ENCODE results near the gene CXCL8.
A peak's percentile ranks its signal among the peaks of the same experiment; 100 is the strongest.

CXCL8 gene

DNA sequence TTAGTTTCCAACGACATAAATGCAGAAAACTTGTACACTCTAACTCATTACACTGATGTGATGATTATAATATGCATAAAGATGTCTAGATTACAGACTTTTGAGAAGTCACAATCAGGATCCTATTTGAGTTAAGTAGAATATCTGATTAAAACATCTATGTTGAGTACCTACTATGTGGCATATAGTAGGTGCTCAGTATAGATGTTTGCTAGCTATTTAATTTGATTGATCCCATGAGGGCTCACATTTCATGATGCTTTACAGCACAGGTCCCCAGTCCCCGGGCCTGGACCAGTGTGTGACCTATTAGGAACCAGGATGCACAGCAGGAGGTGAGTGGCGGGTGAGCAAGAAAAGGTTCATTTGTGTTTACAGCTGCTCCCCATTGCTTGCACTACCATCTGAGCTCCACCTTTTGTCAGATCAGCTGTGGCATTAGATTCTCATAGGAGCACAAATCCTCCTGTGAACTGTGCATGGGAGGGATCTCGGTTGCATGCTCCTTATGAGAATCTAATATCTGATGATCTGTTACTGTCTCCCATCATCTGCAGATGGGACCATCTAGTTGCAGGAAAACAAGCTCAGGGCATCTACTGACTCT lies 33.0 kb upstream of the CXCL8 start:
- no peak for DNase-seq (ENCODE audit: low read depth in 1 of 2, low spot score in 1 of 2)
- no peak for TF ChIP-seq JUND (IDR thresholded peaks at IDR 0.05; ENCODE audit: low read depth)
- in situ Hi-C loops (cut with HindIII; ENCODE audit: low pct_unique_long_range_greater_than_20kb, low sequenced_read_pairs), result no loop called here

GRCh38 chr4:73707918-73708577 lies 32.3 kb upstream of the CXCL8 start:
- no peak for TF ChIP-seq JUND (IDR thresholded peaks at IDR 0.05; ENCODE audit: low read depth)
- in situ Hi-C loops (cut with HindIII; ENCODE audit: low pct_unique_long_range_greater_than_20kb, low sequenced_read_pairs), result no loop called here
- DNase-seq (ENCODE audit: low read depth in 1 of 2, low spot score in 1 of 2), result peak in 1 of 2 experiments; percentile 20

GRCh38 chr4:73709451-73710033 lies 30.8 kb upstream of the CXCL8 start:
- in situ Hi-C loops (cut with HindIII; ENCODE audit: low pct_unique_long_range_greater_than_20kb, low sequenced_read_pairs), result no loop called here
- TF ChIP-seq JUND (IDR thresholded peaks at IDR 0.05; ENCODE audit: low read depth), result no peak
- DNase-seq (ENCODE audit: low read depth in 1 of 2, low spot score in 1 of 2), result no peak

GRCh38 chr4:73710094-73710493 lies 30.3 kb upstream of the CXCL8 start:
- TF ChIP-seq JUND (IDR thresholded peaks at IDR 0.05; ENCODE audit: low read depth), result no peak
- DNase-seq (ENCODE audit: low read depth in 1 of 2, low spot score in 1 of 2), result no peak
- in situ Hi-C loops (cut with HindIII; ENCODE audit: low pct_unique_long_range_greater_than_20kb, low sequenced_read_pairs), result no loop called here

DNA sequence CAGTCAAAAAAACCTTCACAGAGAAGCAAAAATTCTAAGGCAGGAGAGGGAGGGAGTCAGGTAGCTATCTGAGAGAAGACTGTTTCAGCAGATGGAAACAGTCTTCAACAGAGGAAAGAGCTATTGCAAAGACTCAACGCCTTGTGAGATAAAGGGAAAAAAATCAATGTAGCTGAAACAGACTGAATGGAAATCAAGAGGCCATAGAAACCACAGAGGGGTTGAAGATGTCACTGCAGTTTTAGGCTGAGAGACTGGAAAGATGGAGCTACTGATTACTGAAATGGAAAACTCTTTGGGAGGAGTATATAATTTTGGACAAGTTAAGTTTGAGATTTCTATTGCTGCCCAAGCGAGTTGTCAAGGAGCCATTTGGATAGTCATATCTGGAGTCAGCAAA lies 28.4 kb upstream of the CXCL8 start:
- DNase-seq (ENCODE audit: low read depth in 1 of 2, low spot score in 1 of 2), result no peak
- TF ChIP-seq JUND (IDR thresholded peaks at IDR 0.05; ENCODE audit: low read depth), result no peak
- in situ Hi-C loops (cut with HindIII; ENCODE audit: low pct_unique_long_range_greater_than_20kb, low sequenced_read_pairs), result no loop called here

DNA sequence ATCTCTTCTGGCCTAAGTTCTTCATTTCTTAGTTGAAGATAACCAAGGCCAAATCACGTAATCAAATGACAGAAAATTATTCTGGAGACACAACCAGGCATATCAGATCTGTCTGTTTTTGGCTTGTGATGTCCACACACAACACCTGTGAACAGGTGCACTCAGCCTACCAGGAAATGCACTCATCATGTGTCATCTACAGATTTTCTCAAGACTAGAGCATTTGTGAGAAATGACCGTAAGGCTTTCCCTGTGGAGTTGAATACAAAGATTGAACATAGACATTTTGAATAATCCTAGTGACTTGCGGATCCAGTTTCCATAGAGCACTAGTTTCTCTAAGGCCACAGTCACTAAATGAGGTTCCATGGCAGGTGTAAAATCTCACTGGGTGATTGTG lies 26.7 kb upstream of the CXCL8 start:
- in situ Hi-C loops (cut with HindIII; ENCODE audit: low pct_unique_long_range_greater_than_20kb, low sequenced_read_pairs), result no loop called here
- TF ChIP-seq JUND (IDR thresholded peaks at IDR 0.05; ENCODE audit: low read depth), result no peak
- DNase-seq (ENCODE audit: low read depth in 1 of 2, low spot score in 1 of 2), result no peak

DNA sequence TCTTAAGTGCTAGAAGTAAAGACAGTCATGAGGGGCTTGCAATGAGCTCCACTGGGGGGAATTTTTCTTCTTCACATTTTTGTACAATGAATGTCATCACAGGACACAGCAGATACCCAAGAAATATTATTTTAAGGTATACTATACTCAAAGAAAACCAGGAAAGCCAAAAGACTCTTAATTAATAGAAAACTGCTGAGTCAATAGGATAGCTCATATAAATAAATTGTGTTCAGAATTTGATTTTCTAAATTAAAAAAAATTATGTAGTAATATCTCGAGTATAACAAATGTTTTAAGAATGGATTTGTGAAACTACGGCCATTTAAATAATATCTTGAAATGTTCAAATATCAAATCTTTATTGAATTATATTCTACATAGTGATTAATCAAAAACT lies 25.7 kb upstream of the CXCL8 start:
- TF ChIP-seq JUND (IDR thresholded peaks at IDR 0.05; ENCODE audit: low read depth), result no peak
- in situ Hi-C loops (cut with HindIII; ENCODE audit: low pct_unique_long_range_greater_than_20kb, low sequenced_read_pairs), result no loop called here

GRCh38 chr4:73715659-73716058 lies 24.7 kb upstream of the CXCL8 start:
- TF ChIP-seq JUND (IDR thresholded peaks at IDR 0.05; ENCODE audit: low read depth), result no peak
- in situ Hi-C loops (cut with HindIII; ENCODE audit: low pct_unique_long_range_greater_than_20kb, low sequenced_read_pairs), result no loop called here
- DNase-seq (ENCODE audit: low read depth in 1 of 2, low spot score in 1 of 2), result no peak

More for the DNA sequence above, 25.7 kb upstream of the CXCL8 start:
- DNase-seq (ENCODE audit: low read depth in 1 of 2, low spot score in 1 of 2), result no peak

DNA sequence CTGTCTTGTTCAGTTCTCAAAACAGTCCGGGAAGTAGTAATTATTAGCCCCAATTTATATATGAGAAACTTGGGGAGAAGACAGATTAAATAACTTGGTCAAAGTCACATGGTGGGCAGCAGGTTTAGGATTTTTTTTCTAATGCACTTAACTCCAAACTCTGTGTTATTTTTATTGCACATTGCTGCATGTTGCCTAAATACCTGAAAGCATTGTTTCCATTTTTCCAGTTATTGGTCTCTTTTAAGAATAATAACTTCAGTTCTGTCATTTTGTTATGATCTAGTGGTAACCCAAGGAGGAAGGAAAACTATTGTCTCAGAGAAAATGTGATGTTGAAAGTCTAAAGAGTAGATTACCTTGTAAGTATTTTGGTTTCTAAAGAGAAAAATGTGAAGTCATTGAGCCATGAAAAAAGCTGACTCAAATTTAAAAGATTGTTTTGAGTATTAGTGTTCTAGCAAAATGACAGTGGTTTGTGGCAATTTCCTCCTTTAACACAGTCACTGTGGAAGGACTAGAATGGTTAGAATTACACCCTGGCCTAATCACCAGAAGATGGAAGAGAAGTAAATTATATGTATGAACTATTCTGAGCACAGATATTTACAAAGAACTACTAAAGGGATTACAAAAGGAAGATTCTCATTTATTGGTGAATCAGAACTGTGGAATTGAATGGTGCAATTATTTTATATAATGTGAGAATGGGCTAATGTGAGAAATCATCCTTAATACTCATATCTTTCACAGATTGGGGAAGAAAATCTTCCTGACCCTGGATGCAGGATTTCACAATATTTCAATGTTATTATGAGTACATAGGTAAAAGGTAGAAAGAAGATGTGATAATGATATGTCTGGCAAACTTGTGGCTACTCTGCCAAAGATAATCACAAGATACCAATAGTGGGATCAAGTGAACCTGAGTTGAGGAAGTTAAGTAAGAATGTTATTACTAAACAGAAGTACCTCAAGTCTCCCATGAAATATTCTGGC lies 21.7 kb upstream of the CXCL8 start:
- in situ Hi-C loops (cut with HindIII; ENCODE audit: low pct_unique_long_range_greater_than_20kb, low sequenced_read_pairs), result no loop called here
- no peak for TF ChIP-seq JUND (IDR thresholded peaks at IDR 0.05; ENCODE audit: low read depth)
- DNase-seq (ENCODE audit: low read depth in 1 of 2, low spot score in 1 of 2), result no peak

DNA sequence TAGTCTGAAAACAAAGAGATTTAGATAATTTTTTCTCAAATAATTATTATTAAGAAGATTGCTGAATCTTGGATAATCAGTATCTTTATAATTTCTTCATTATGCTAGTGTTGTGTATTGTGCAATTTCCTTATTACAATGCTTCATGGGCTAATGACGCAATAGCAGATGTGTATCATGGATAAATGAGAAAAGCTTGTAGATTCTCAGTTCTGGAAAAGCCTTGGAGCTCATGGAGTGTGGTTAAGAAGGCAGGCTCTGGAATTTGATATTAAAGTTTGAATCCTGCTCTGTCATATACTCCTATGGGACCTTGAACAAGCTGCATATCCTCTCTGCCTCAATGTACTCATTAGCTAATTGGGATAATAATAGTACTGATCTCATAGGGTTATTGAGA lies 18.9 kb upstream of the CXCL8 start:
- in situ Hi-C loops (cut with HindIII; ENCODE audit: low pct_unique_long_range_greater_than_20kb, low sequenced_read_pairs), result no loop called here
- no peak for TF ChIP-seq JUND (IDR thresholded peaks at IDR 0.05; ENCODE audit: low read depth)
- no peak for DNase-seq (ENCODE audit: low read depth in 1 of 2, low spot score in 1 of 2)

GRCh38 chr4:73721909-73722308 lies 18.5 kb upstream of the CXCL8 start:
- TF ChIP-seq JUND (IDR thresholded peaks at IDR 0.05; ENCODE audit: low read depth), result no peak
- in situ Hi-C loops (cut with HindIII; ENCODE audit: low pct_unique_long_range_greater_than_20kb, low sequenced_read_pairs), result no loop called here
- no peak for DNase-seq (ENCODE audit: low read depth in 1 of 2, low spot score in 1 of 2)

GRCh38 chr4:73723023-73723422 lies 17.3 kb upstream of the CXCL8 start:
- DNase-seq (ENCODE audit: low read depth in 1 of 2, low spot score in 1 of 2), result no peak
- in situ Hi-C loops (cut with HindIII; ENCODE audit: low pct_unique_long_range_greater_than_20kb, low sequenced_read_pairs), result no loop called here
- TF ChIP-seq JUND (IDR thresholded peaks at IDR 0.05; ENCODE audit: low read depth), result no peak

Data from T47D (cell line).